Lung (tissue), 12 donors: ENCODE data around the gene CDKN2B. TPM values are rescaled to one million over a fixed set of nuclear protein-coding genes. Genes with fewer than 3 reads are reported as not detected.

ENCODE experiments used
- ATAC-seq: fragments of 200-7000 bp; cut with Tn5 transposase; one replicate; pipeline ENCODE4 v1.9.1; 2020; ENCODE audit warnings: moderate number of reproducible peaks; ENCODE audit not compliant: insufficient read depth, low FRiP score
- DNase-seq, 3 donors: peaks; one replicate each; pipeline ENCODE4 v3.0.0-alpha.2; 2013 to 2017
- H3K27ac ChIP-seq, 2 donors: one replicate each; pipeline ENCODE4 v1.5.1; 2013; ENCODE audit warnings: mild to moderate bottlenecking in 2 of 2, moderate library complexity in 2 of 2, control low read depth in 1 of 2, inconsistent platforms in 1 of 2, low read depth in 1 of 2, low read length in 1 of 2
- H3K27me3 ChIP-seq, 3 donors: one replicate each; pipeline ENCODE4 v1.5.1; 2013; ENCODE audit warnings: low read length in 2 of 3; ENCODE audit not compliant: control insufficient read depth in 3 of 3, insufficient read depth in 3 of 3
- H3K36me3 ChIP-seq, 4 donors: one replicate each; pipeline ENCODE4 v1.5.1; 2013; ENCODE audit warnings: low read length in 4 of 4, mild to moderate bottlenecking in 1 of 4, moderate library complexity in 1 of 4; ENCODE audit not compliant: control insufficient read depth in 4 of 4, insufficient read depth in 4 of 4
- H3K4me1 ChIP-seq, 5 donors: one replicate each; pipeline ENCODE4 v1.5.1; 2013; ENCODE audit warnings: low read length in 5 of 5, mild to moderate bottlenecking in 2 of 5, moderate library complexity in 1 of 5; ENCODE audit not compliant: control insufficient read depth in 5 of 5, insufficient read depth in 5 of 5
- H3K4me3 ChIP-seq: one replicate; pipeline ENCODE4 v1.5.1; 2013; ENCODE audit warnings: mild to moderate bottlenecking, control low read depth, moderate library complexity
- H3K9ac ChIP-seq, 2 donors: one replicate each; pipeline ENCODE4 v1.5.1; 2013; ENCODE audit warnings: low read length in 2 of 2, control low read depth in 1 of 2; ENCODE audit not compliant: insufficient read depth in 1 of 2
- H3K9me3 ChIP-seq, 4 donors: one replicate each; pipeline ENCODE4 v1.5.1; 2013; ENCODE audit warnings: low read length in 3 of 4, mild to moderate bottlenecking in 1 of 4, moderate library complexity in 1 of 4; ENCODE audit not compliant: control insufficient read depth in 4 of 4, insufficient read depth in 3 of 4
- WGBS, 2 donors: extraction: QIAGEN DNeasy Blood & Tissue Kit; methylation state at CpG; one replicate each; pipeline ENCODE4 v1.1.7; 2013; 5-methylcytosine and 5-hydroxymethylcytosine counted together
- polyA plus RNA-seq, 2 donors: library from polyadenylated mRNA; stranded (reverse); fragments of 200-250 nt; gene quantifications; one replicate each; pipeline ENCODE4 v1.2.1, GENCODE V29; 2013
- total RNA-seq, 2 donors: library from RNA; depleted of rRNA in 1 of 2; stranded (reverse); fragments of >200 nt in 1 of 2; gene quantifications; one replicate each; pipeline ENCODE4 v1.2.1, GENCODE V29; 2014 to 2021
- TF ChIP-seq, protein P1 (sequence below): IDR thresholded peaks from 2 replicates; pipeline ENCODE4 v1.5.1; 2012; ENCODE audit warnings: mild to moderate bottlenecking; ENCODE audit errors: control extremely low read depth, extremely low read depth
- donor health status: control.
- donor health status: control.
- donor health status: Bipolar disorder and iron deficiency.
- donor health status: healthy.
- donor health status: DM: yes; HTN: yes; CAD: no.

The CDKN2B gene
- total and polyA plus RNA-seq, 4 donors, result 5.5 to 16.1 (median 11.2) TPM

- H3K9ac ChIP-seq, result no peak overlapping the region
- DNase-seq (no peak), ATAC-seq (no peak)
- H3K4me3 ChIP-seq, result no peak overlapping the region
- peaks cover 0 to 96% (median 93%) of the 10 kb centered on the region in 3 donors for H3K27me3 ChIP-seq
- peaks cover 0 to 13% (median 0%) of the 10 kb centered on the region in 5 donors for H3K4me1 ChIP-seq
- TF ChIP-seq, protein P1, sequence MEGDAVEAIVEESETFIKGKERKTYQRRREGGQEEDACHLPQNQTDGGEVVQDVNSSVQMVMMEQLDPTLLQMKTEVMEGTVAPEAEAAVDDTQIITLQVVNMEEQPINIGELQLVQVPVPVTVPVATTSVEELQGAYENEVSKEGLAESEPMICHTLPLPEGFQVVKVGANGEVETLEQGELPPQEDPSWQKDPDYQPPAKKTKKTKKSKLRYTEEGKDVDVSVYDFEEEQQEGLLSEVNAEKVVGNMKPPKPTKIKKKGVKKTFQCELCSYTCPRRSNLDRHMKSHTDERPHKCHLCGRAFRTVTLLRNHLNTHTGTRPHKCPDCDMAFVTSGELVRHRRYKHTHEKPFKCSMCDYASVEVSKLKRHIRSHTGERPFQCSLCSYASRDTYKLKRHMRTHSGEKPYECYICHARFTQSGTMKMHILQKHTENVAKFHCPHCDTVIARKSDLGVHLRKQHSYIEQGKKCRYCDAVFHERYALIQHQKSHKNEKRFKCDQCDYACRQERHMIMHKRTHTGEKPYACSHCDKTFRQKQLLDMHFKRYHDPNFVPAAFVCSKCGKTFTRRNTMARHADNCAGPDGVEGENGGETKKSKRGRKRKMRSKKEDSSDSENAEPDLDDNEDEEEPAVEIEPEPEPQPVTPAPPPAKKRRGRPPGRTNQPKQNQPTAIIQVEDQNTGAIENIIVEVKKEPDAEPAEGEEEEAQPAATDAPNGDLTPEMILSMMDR, result no peak
- no peaks in the 10 kb centered on the region for H3K36me3 ChIP-seq
- no peak overlapping the region for H3K27ac ChIP-seq
- H3K9me3 ChIP-seq, result peaks cover 0 to 25% (median 0%) of the 10 kb centered on the region in 4 donors
These were observed 36.7 kb downstream of the CDKN2B start for GRCh38 chr9:21972361-21972760.

DNA sequence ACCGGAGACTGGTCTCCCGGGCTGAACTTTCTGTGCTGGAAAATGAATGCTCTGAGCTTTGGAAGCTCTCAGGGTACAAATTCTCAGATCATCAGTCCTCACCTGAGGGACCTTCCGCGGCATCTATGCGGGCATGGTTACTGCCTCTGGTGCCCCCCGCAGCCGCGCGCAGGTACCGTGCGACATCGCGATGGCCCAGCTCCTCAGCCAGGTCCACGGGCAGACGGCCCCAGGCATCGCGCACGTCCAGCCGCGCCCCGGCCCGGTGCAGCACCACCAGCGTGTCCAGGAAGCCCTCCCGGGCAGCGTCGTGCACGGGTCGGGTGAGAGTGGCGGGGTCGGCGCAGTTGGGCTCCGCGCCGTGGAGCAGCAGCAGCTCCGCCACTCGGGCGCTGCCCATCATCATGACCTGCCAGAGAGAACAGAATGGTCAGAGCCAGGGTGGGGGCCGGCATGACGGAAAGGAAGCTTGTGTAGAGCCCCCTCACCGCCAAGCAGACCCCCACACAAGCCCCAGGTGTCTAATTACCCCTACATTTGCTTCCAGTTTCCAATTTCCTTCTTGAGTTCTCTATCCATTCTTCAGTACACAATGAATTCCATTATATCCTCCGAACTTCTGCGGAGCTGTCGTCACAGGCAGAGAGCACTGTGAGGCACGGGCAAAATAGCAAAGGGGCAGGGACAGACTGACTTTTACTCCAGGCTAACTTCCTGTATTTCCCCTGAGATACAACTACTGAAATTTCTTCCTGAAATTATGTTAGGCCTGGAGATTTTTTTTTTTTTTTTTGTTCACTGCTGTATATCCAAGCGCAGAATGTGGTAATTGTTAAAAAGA, 38.1 kb downstream of the CDKN2B start:
- DNase-seq, result no peak
- H3K4me3 ChIP-seq, result no peak overlapping the region

DNA sequence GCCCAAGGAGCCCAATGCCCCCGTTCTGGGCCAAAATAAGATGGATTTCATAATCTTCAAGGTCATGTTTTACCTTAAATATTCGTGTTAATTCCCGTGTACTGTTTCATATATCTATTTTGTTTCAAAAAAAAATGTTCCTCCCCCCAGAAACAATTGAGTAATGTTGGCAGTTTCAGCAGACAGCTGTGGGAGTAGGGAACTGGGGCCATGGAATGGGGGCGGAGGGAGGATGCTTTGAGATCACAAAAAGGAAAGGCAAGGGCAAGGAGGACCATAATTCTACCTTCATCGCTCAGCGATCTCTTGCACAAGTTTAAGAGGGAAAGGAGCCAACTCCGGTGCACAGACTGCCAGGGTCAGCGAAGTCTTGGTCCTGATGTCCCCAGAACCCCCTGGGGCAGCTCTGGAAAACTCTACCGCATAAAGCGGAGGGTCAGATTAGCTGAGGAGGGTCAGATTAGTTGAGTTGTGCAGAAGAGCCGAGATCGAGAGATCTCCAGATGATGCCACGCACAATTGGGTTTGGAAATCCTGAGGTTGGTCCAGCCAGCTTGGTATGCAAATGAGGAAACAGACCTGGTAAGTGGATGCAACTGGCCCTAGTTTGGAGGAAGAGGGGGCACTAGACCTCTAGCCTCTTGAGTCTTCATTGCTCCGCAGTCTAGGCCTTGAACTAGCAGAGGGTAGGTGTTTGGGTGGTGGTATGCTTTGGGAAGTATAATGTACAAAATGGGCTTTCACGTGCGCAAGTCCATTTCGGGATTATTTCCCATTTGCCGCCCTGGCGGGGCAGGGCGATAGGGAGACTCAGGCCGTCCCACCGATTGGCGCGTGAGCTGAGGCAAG, 38.9 kb downstream of the CDKN2B start:
- 12 to 19% methylated on average over 24 of the region's 24 CpGs for WGBS, 2 donors
- TF ChIP-seq, protein P1, result no peak
- Histone ChIP-seq H3K4me3 (no peak overlapping the region), H3K27me3 (peaks cover 4 to 94% (median 91%) of the 10 kb centered on the region in 3 donors), H3K36me3 (no peaks in the 10 kb centered on the region), H3K9ac (no peak overlapping the region), H3K4me1 (peaks cover 0 to 17% (median 5%) of the 10 kb centered on the region in 5 donors), H3K9me3 (peaks cover 0 to 37% (median 0%) of the 10 kb centered on the region in 4 donors), H3K27ac (no peak overlapping the region)
- DNase-seq (no peak), ATAC-seq (no peak)

More for the DNA sequence above, 38.1 kb downstream of the CDKN2B start:
- ATAC-seq, result no peak
- H3K9me3 ChIP-seq, result peaks cover 0 to 32% (median 0%) of the 10 kb centered on the region in 4 donors
- H3K27me3 ChIP-seq, result peaks cover 0 to 94% (median 91%) of the 10 kb centered on the region in 3 donors
- WGBS, 2 donors, result 4 to 7% methylated on average over 42 to 45 of the region's 45 CpGs
- TF ChIP-seq, protein P1, result no peak
- H3K27ac ChIP-seq, result no peak overlapping the region
- H3K36me3 ChIP-seq, result no peaks in the 10 kb centered on the region
- H3K9ac ChIP-seq, result no peak overlapping the region
- peaks cover 0 to 14% (median 0%) of the 10 kb centered on the region in 5 donors for H3K4me1 ChIP-seq
